Activated naive CD4-positive, alpha-beta T cell treated with Interleukin-2 at 50 U/mL for 16 hours (primary cell): ENCODE measurements around the gene BNIP1.
A peak's percentile ranks its signal among the peaks of the same experiment; 100 is the strongest.

Source experiments
- DNase-seq: peaks from one replicate; pipeline ENCODE4 v3.0.0-alpha.2; 2020

Gene BNIP1

GRCh38 chr5:173172166-173172565 lies 27.8 kb downstream of the BNIP1 start:
- no peak for DNase-seq

DNA sequence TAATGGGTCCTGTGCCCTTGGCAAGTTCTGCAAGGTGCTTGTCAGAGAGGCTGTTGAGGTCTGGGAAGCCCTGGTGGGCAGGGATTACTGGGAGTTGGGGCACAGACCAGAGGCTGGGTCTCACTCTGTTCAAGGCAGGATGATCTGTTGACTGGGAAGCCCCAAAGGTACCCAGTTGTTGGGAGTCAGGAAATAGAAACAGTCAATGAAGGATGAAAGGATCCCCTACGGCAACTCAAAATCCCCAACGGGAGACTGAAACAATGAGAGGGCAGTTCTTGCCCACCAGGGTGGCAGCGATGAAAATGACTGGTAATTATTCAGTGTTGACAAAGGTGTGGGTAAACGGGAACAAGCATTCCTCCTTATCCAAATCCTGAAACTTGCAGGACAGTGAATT lies 31.2 kb downstream of the BNIP1 start:
- DNase-seq, result no peak

DNA sequence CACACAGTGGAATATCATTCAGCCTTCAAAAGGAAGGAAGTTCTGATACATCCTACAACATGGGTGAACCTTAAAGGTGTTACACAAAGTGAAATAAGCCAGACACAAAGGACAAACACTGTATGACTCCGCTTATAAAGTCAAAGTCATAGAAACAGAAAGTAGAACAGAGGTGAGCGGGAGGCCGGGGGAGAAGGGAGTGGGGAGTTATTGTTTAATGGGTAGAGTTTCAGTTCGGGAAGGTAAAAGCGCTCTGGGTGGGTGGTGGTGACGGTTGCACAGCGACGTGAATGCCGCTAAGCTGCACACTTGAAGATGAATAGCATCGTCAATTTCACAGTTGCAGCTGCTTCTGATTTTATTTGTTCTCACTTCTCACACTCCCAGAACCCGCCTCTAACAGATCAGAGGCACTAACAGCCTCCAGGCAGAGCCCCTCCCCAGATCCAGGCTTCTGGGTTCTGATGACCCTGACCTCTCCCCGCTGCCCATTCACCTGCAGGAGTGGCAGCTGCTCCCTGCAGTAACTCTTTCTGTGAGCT lies 34.1 kb downstream of the BNIP1 start:
- peak; percentile 39 for DNase-seq

- DNase-seq, result no peak
These were observed 36.0 kb downstream of the BNIP1 start for GRCh38 chr5:173180331-173180730.

DNA sequence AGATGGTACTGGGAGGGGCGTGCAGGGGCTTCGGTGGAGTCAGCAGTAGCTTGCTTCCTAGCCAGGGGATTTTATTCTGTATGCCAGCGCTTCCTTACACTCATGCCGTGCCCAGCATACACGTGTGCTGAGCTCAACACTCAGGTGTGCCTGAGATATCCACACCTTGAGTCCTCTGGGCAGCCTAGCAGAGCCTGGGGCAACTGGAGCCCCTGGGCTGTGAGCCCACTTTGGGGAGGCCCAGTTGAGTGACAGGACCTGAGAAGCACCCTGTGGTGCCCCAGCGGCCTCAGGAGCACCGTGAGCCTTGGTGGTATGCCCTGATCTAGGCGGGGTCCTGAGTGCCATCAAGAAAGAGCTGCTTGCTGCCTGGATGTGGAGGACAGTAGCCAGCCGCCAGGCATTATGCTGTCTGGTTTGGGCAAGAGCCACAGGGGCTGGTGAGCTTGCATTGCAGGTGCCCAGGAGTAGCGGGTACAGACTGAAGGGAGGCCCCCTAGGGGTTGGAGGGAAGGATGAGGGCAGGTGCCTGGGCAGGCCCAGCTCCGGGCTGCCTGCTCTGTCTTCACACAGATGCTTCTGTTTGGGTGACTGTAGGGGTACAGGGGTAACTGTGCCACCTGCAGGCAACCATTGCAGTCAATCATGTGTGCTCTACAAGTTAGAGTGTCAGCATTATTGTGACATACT lies 42.9 kb downstream of the BNIP1 start:
- DNase-seq, result no peak

DNA sequence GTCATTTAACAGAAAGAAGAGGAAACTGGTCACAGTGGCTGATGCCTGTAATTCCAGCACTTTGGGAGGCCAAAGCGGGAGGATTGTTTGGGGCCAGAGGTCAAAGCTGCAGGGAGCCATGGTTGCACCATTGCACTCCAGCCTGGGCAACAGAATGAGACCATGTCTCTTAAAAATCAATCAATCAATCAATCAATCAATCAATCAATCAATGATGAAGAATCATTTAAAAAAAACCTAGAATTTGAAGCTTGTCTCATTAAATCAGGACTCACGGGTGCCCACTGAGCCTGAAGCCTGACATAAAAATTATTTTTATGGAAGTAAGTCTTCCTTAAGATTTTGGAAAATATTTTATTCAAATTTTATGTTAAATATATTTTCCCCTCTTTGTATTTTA lies 43.9 kb downstream of the BNIP1 start:
- DNase-seq, result no peak

DNA sequence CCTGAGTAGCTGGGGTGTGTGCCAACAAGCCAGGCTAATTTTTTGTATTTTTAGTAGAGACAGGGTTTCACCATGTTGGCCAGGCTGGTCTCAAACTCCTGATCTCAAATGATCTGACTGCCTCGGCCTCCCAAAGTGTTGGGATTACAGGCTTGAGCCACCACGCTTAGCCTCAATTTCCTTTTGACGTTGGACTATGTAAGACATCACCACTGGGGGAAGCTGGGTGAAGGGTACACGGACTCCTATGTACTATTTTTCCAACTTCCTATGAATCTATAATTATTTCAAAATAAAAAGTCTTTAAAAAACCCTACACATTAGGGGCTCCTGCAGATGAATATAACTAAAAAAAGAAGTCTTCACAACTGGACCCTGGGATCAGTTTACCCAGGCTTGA lies 46.7 kb downstream of the BNIP1 start:
- DNase-seq, result no peak

- DNase-seq, result no peak
These were observed 47.2 kb downstream of the BNIP1 start for GRCh38 chr5:173191561-173191960.

- no peak for DNase-seq
These were observed 48.2 kb downstream of the BNIP1 start for GRCh38 chr5:173192561-173192960.

- no peak for DNase-seq
These were observed 52.0 kb downstream of the BNIP1 start for GRCh38 chr5:173196133-173196952.

- no peak for DNase-seq
These were observed 53.1 kb downstream of the BNIP1 start for GRCh38 chr5:173197375-173197891.

DNA sequence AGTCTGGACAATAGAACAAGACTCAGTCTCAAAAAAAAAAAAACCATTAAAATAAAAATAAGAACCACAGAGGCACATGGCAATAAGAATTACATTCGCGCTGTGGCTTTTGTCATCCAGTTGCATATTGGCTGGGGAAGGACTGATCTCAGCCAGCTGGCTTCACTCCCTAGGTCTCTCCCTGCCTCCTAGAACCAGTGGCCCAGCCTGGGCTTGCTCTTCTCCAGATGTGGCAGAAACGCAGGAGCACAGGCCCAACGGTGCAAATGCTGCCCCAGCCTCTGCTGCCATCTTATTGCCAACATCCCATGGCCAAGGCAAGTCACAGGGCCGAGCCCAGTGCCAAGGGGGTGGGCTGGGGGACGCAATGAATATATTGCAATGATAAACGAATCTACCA lies 53.7 kb downstream of the BNIP1 start:
- no peak for DNase-seq

DNA sequence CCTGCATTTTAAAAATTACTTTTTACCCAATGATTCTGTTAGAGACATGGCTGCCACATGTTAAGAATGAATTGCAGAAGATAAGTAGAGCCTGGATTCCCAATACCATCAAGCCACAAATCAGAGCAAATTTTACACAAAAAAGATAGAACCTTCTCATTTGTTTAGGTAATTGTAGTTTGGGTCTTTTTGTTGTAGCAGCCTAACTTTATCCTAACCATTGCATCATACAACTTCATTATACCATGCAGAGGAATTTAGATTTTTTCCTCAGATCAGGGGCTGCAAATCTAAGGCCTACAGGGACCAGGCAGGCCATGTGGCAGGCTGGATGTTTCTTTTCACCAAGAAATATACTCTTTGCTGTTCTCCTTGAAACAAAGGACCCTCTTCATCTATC lies 56.0 kb downstream of the BNIP1 start:
- no peak for DNase-seq

GRCh38 chr5:173201636-173202265 lies 57.4 kb downstream of the BNIP1 start:
- DNase-seq, result no peak

DNA sequence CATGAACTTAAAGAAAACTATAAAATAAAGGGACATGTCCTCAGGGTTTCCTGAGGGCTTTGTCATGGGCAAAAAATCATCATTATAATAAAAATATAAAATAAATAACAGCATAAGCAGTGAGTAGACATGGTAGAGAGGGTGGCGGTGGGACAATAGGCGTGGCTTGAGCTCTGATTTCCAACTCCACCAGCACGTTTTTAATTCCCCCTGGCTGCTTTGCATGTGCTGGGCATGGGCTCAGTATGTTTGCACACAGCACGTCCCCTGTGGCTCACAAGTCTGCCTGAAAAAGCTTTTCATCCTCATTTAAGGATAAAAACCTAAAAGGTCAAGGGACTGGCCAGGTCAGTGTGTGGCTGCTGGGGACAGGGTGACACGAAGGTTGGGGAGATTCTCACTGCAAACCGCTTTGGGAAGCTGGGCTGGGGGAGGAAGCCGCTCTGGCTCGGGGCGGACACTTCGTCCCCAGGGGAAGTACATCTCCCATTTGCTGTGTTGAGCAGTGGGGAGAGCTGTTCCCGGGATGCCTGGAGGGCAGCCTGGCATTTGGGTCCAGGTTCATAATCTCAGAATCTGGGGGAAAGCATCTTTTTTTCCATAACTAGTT lies 58.0 kb downstream of the BNIP1 start:
- DNase-seq, result no peak

GRCh38 chr5:173204185-173204979 lies 60.1 kb downstream of the BNIP1 start:
- DNase-seq, result no peak

- DNase-seq, result no peak
These were observed 61.6 kb downstream of the BNIP1 start for GRCh38 chr5:173205916-173206315.

DNA sequence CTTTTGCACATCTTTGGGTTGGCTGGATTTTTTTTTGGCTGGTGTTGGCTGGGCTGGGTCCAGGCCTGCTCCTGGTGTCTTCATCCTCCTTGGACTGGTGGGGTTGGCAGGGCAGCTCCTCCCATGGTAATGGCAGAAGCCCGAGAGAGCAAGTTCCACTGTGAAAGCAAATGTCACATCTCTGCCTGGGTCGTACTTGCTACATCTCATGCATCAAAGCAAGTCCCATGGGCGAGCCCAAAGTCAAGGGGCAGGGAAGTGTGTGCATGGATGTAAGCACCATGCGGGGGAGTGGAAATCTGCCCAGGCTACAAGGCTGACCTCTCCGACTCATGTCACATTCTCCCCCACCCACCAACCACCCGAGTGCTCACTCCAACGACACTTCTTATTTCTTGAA lies 64.0 kb downstream of the BNIP1 start:
- no peak for DNase-seq

DNA sequence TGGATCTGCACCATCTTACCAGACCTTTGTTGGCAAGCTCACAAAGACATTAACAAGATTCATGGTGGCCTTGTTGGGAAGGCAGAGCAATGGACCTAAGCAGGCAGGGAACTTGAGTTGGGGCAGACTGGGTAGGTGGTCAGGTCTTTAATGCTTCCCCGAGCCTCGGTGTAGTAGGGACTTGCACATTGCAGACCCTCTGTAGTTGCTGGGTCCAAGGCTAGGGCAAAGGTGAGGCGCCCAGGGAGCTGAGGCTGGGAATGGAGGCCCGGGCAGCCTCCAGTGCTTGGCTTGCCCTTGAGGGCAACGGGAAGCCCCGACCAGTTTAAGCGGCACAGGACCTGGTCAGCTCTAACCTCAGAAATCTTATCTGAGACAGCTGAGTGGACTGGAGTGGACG lies 66.5 kb downstream of the BNIP1 start:
- DNase-seq, result no peak

DNA sequence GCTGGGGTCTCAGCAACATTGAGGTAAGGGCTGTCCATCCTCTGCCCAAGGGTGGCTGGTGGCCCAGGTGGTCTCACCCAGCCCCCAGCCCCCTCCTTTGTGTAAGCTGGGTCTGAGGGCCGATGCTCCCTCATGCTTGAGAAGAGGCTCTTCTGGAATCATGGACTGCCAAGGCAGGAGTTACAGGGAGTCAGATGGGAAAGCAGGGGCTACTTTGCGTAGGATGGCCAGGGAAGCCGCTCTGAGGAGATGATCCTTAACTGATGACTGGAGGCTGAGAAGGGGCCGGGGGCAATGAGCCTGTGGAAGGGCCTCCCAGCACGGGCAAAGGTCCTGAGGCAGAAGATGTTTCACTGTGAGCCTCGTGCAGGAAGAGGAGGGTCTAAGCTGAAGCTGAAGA lies 67.0 kb downstream of the BNIP1 start:
- DNase-seq, result no peak

GRCh38 chr5:173213236-173213933 lies 69.1 kb downstream of the BNIP1 start:
- no peak for DNase-seq
